ENCODE data around the gene DPP3.
"Not testable (repeated sequence)": the region's sequence is repeated elsewhere in the genome, so short reads cannot be mapped to it uniquely, and the experiment has no call there.

DPP3 gene

DNA sequence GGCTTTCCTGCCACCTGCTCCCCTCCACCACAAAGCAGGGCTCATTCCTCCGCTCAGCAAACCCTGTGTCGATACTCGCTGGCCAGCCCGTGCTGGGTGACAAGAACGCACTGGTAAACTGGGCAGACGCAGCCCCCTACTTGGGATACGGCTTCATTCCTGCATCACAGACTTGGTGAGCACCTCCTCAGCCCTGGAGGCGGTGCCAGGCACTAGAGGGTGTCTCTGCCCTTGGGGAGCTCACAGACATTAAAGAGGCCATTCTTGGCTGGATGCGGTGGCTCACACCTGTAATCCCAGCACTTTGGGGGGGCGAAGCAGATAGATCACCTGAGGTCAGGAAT lies 59.6 kb downstream of the DPP3 start:
- no peak for DNase-seq

GRCh38 chr11:66540598-66540997 lies 60.4 kb downstream of the DPP3 start:
- not testable (repeated sequence) for DNase-seq

DNA sequence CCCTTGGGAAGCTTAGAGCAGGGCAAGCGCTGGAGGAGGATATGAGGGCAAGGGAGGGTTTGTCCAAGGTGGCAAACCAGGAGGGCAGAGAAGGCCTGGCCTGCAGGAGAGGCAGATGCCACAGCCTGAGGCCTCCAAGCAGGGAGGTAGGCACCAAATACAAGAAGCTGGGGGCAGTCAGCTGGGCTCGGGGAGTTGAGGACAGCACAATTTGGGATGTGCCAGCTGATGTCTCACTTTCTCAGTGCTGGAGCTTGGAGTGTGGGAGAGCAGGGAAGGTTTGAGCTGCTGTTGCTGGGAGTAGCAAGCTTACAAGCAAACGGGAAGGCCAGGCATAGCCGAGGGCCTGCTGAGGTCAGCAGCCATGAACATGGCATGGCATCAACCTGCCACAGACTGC lies 61.7 kb downstream of the DPP3 start:
- DNase-seq = no peak

DNA sequence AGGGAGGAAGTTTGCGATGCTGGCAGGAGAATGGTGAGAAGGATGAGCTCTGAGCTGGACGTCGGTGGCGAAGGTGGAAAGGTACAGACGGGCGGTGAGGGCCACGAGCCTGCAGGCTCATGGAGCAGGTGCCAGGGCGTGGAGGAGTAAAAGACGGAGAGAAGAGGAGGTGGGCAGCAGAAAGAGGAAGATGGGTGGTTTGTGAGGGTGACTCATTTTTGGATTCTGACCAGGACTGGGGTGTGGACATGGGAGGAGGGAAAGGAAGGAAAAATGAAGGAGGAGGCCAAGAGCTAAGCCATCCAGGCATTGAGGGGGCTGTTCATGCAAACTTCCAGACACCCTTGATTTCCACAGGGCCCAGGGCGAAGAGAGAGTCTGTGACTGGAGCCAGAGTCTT lies 62.1 kb downstream of the DPP3 start:
- no peak for DNase-seq

DNA sequence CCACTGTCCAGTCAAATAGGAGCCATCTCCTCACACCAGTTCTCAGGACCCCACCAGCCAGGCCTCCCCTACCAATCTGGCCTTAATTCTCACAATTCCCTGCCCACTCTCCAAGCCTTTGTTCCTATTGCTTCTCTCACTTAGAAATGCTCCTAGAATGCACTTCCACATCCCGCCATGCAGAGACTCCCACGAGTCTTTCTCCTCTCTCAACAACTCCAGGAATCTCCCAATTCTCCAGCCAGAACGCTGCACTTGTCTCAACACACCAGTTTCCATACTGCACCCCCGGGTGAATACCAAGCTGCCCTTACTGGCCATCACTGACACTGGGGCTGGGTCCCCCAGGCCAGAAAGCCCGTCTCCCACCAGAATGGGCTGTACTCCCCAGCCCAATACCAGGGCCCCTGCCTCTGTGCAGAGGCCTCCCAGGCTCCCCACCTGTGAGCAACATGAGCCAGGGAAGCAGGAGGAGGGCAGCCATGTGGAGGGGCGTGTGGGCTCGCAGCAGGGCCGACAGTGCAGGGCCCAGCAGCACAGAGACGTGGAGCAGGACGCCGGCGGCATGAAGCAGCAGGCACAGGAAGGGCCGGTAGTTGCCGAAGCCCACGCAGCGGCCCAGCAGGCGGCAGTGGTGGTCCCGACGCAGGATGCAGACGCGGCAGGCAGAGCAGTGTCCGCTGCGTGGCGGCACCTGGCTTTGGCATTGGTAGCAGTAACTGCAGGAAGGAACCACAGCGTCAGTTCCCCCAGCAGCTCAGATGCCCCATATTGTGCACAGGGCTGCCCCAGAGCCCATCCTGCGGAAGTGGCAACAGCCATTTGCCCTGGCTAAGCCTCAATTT lies 63.3 kb downstream of the DPP3 start:
- DNase-seq = peak; percentile 66

DNA sequence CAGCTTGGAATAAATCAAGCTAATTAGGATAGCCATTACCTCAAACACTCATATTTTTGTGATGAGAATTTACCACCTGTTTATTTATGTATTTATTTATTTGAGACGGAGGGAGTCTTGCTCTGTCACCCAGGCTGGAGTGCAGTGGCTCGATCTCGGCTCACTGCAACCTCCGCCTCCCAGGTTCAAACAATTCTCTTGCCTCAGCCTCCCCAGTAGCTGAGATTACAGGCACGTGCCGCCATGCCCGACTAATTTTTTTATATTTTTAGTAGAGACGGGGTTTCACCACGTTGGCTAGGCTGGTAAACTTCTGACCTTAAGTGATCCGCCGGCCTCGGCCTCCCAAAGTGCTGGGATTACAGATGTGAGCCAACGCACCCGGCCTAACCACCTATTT lies 64.7 kb downstream of the DPP3 start:
- DNase-seq = not testable (repeated sequence)

DNA sequence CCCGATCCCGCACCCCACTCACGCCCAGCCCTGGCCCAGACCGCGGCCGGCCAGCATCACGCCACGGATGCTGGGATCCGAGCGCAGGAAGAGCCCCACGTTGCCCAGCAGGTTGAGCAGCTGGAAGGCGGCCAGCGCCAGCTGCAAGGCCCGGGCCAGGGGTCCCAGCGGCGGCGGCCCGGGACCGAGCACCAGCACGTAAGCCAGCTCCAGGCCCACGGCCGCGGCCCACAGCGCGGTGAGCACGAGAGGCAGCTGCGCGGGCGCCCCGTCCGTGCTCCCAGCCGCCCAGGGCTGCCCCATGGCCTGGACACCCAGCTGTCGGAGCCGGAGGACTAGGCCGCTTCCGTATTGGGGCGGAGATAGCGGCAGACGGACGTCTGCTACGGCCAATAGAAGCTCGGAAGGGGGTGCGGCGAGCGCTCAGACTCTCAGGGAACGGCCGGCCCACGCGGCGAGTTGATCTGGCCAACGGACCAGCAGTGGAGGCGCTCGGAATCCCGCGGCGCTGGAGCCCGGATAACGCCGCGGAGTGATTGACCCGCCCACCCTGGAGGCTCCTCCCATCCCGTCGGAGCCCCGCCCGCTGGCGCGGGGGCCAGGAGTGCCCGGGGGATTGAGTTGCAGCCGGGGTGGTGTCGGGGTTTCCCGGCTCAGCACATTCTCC lies 65.6 kb downstream of the DPP3 start, which contains the start of gene ZDHHC24:
Gene ZDHHC24 (minus strand): TSS at position 348 of the 667 bp plus-strand sequence. CDS start 45 bp downstream, at position 303.
- DNase-seq = peak; percentile 97

DNA sequence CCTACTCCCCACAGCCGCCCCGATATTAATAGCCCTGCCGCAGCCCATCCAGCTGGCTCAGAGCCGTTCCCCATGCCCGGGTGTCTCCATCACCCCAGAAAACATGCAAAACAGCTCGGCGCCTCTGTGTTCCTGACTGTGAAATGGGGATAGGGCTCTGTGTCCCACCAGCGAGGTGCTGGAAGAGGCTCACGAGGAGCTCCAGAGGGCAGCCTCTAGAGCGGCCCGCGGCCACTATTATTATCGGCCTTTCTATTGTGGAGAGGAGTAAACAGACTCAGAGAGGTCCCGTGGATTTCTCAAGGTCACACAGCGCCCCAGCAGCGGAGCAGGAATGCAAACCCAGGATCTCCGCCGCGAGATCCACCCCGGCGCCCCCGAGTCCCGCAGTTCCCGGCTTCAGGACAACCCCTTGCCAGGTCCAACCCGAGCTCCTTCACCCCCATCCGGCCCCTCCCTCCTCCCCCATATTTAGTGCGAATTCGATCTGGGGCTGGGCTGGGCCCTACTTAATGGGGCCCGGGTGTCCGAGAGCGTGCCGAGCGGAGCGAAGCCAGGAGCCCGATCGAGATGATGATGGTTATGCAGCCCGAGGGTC lies 66.2 kb downstream of the DPP3 start, which contains the start of gene ACTN3:
Gene ACTN3 (plus strand): TSS at position 536 of the 598 bp plus-strand sequence. CDS start 35 bp downstream, at position 571.
- peak; percentile 41 for DNase-seq

GRCh38 chr11:66546966-66547661 lies 66.9 kb downstream of the DPP3 start:
- DNase-seq = no peak

GRCh38 chr11:66547662-66548009 lies 67.4 kb downstream of the DPP3 start:
- DNase-seq = no peak

GRCh38 chr11:66548041-66548440 lies 67.8 kb downstream of the DPP3 start:
- DNase-seq = no peak

- no peak for DNase-seq
Observed at GRCh38 chr11:66548774-66549630, 68.8 kb downstream of the DPP3 start.

DNA sequence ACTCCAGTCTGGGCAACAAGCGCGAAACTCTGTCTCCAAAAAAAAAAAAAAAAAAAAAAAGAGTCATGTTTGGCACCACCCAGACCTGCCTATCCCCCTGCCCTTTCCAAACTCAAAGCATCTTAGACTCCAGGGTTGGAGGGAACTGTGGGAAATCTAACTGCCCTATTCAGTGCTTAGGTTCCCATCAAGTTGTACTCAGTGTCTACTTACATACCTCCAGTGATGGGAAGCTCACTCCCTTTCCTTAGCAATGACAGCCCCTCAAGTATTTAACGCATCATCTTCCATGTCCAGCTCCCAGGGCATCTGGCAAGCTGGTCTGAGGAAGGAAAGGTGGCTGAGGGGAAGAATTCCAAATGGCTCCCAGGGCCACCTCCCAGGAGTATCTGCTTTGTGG lies 69.5 kb downstream of the DPP3 start:
- DNase-seq = no peak

GRCh38 chr11:66550887-66551286 lies 70.7 kb downstream of the DPP3 start:
- no peak for DNase-seq

GRCh38 chr11:66554602-66555001 lies 74.4 kb downstream of the DPP3 start:
- DNase-seq = no peak

DNA sequence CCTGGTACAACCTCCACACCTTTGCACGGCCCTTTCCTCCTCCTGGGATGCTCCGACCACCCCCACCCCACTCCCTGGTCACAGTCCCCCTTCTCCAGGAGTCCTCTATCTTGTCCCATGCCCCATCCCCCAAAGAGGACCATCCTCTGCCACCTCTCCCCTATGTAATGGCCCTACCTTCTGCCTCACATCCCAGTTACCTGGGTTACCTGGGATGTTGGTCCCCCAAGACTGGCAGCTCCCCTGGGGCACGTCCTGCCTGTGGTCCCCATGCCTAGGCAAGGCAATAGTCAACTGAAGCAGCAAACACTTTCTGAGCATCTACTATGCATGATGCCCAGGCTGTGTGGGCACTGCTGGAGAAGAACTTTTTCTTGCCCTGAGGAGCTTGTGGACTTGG lies 75.2 kb downstream of the DPP3 start:
- DNase-seq = no peak

GRCh38 chr11:66556086-66556485 lies 75.9 kb downstream of the DPP3 start:
- DNase-seq = no peak

DNA sequence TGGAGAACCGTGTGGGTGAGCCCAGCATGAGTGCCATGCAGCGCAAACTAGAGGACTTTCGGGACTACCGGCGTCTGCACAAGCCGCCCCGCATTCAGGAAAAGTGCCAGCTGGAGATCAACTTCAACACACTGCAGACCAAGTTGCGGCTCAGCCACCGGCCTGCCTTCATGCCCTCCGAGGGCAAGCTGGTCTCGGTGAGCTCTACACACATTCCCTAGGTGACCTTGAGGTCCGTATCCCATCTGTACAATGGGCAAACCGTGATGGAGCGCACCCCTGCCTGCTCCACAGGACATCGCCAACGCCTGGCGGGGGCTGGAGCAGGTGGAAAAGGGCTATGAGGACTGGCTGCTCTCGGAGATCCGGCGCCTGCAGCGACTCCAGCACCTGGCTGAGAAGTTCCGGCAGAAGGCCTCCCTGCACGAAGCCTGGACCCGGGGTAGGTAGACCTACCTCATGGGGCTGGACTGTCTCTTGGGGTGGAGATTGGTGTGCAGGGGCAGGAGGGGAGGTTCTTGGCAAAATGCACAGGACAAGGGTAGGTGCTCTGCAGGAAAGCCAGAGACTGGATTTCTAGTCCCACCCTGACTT lies 77.6 kb downstream of the DPP3 start:
- no peak for DNase-seq

Data from stimulated activated CD4-positive, alpha-beta T cell treated with anti-CD3 and anti-CD28 coated beads, Interleukin-15, amount 100 ng/mL, for 24 hours (primary cell).